Sigmoid colon (tissue), 4 donors: ENCODE results near the gene SREK1.

Source experiments
- CTCF ChIP-seq, 4 experiments: fragments of 450-650 bp in 3 of 4; fragments of 200-600 bp in 1 of 4; IDR thresholded peaks; one replicate each; pipeline ENCODE4 v1.5.1; 2016 to 2019; ENCODE audit warnings: antibody characterized with exemption in 4 of 4, mild to moderate bottlenecking in 3 of 4, moderate library complexity in 2 of 4
- EP300 ChIP-seq, 4 donors: sonication (generic); formaldehyde crosslinking; IDR thresholded peaks; one replicate each; pipeline ENCODE4 v1.6.1; 2017; ENCODE audit warnings: antibody characterized with exemption in 4 of 4
- POLR2A ChIP-seq, 2 donors: fragments of 450-650 bp; IDR thresholded peaks; one replicate each; pipeline ENCODE4 v1.6.1; 2016; ENCODE audit warnings: antibody characterized with exemption in 2 of 2, mild to moderate bottlenecking in 2 of 2, moderate library complexity in 2 of 2

DNA sequence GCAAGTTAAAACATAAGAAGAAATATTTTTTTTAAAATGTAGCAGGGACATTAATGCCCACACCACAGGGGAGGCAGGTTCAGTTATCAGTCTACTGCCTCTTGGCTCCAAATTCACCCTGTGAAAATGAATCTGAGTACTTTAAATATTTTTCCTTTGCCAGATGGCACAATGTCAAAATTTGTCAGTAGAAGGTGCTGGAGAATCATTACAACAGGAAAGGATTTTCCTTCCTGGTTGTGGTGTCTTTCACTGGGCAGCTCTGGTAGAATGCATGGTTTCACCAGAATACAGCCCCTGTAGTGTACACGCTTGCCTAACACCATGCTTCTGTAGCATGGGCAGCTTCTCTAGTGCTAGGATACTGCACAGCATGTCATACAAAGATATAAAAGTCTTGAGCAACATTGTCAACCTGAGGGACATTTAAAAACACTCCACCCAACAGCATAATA, 9.7 kb upstream of the SREK1 start:
- TF ChIP-seq EP300 (IDR thresholded peaks at IDR 0.05) (no peak), POLR2A (IDR thresholded peaks at IDR 0.05) (no peak), CTCF (IDR thresholded peaks at IDR 0.05) (no peak)
